ENCODE data around the gene MMP27.

Gene MMP27

DNA sequence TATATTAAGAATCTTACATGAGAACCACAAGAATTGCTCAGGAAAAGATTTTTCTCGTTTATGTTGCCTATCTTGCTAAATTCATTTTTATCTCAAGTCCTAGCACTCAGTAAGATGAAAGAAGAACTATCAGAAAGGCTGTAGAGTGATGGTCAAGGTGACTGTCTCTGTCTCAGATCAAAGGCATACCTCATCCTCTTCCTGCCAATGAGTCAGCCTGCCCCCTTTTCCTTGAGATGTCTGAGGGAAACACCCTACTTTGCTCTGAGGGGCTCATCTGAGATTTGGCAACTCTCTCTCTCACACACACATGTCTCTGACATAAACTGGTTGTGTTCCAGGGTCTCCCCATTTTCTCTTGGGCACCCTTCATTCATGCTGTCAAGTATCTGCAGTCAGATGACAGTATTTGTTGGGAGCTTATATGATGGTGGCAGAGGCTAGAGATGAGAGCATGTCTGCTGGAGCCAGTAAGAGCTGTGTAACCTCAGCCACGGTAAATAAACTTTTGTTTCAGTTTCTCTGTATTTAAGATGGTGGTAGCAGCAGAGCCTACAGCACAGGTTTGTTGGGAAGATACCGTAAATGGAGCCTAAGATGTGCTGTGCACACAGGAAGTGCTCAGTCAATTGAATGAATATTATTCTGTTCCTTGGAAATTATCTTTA, 1.6 kb downstream of the MMP27 start:
- no peak for DNase-seq (ENCODE audit: low read depth)

DNA sequence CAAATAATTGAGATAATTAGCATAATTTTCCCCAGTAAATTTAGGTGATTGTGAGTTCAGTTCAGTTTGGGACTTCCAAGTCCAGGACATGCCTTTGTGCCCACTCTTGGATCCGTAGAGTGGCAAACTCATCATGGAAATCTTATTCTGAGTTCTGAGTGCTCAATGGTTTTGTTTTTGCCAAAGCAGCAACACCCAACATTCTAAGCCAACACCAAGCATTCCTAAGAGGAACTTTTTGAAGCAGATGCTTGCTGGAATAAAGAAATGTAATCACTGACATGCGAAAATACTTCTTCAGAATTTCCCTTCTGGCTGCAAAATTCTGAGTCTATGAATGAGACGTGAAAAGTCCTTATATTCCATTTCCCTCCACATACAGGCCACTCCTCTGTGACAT, 10.4 kb downstream of the MMP27 start:
- no peak for DNase-seq (ENCODE audit: low read depth)

GRCh38 chr11:102685754-102686153, 19.8 kb downstream of the MMP27 start:
- DNase-seq (ENCODE audit: low read depth) = no peak

GRCh38 chr11:102685338-102685737, 20.2 kb downstream of the MMP27 start:
- DNase-seq (ENCODE audit: low read depth) = no peak

DNA sequence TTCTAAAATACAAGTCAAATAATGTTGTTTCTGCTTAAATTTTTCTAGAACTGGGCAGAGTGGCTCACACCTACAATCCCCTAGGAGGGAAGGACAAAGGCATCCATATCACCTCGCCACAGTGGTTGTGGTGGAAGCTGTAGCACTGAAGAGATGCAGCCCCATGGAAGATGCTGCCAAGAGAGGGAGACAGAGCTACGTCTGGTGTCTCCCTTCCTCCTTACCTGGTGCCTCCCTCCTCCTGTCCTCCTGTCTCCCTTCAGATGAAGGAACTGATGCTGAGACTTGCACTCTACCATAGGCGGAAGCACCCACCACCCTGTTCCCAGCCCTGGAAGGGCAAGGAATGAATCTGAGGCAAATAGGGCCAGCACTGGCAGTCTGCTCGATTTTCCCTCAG, 22.3 kb downstream of the MMP27 start:
- DNase-seq (ENCODE audit: low read depth) = peak; percentile 7

- DNase-seq (ENCODE audit: low read depth) = peak; percentile 21
Observed at GRCh38 chr11:102680945-102681344, 24.6 kb downstream of the MMP27 start.

DNA sequence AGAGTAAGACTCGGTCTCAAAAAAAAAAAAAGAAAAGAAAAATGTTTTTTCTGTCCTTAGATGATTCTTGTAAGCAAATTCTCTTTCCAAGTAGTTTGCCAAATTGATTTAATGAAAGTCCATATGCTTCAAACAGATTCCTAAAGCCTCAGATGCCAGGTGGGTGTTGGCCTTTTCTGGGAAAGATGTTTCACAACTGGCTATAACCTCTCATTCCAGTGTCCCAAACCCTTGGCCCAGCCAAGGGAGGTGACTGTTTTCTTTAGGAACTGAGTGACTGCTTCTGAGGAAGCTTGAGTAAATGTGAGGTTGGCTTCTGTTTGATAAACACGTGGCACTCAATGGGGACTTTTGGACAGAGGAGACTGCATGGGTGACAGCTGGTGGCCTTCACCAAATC, 27.5 kb downstream of the MMP27 start:
- DNase-seq (ENCODE audit: low read depth) = no peak

DNA sequence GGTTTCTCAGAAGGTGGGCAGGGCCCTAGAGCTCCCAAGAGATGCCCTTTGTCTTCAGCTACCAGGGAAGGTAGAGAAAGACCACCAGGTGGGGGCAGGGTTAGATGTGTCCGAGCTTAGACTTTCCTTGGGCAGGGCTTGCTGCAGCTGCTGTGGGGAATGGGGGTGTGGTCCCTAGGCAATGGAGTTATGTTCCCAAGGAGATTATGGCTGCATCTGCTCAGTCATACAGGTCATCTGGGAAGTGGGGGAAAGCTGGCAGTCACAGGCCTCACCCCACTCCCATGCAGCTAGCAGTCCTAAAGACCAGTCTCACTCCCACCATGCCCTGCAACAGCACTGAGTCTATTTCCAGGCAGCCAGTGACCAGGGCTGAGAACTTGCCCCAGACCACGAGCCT, 29.5 kb downstream of the MMP27 start:
- no peak for DNase-seq (ENCODE audit: low read depth)

DNA sequence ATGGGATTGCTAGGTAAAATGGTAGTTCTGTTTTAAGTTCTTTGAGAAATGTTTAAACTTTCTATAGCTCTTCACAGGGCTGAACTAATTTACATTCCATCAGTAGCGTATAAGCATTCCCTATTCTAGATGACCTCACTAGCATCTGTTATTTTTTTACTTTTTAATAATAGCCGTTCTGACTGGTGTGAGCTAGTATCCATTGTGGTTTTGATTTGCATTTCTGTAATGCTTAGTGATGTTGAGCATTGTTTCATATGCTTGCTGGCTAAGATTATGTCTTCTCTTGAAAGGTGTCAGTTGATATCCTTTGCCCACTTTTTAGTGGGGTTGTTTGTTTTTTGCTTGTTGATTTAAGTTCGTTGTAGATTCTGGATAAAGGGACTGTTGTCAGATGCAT, 35.9 kb downstream of the MMP27 start:
- DNase-seq (ENCODE audit: low read depth) = no peak

- DNase-seq (ENCODE audit: low read depth) = peak; percentile 72
Observed at GRCh38 chr11:102666331-102666957, 39.1 kb downstream of the MMP27 start.

DNA sequence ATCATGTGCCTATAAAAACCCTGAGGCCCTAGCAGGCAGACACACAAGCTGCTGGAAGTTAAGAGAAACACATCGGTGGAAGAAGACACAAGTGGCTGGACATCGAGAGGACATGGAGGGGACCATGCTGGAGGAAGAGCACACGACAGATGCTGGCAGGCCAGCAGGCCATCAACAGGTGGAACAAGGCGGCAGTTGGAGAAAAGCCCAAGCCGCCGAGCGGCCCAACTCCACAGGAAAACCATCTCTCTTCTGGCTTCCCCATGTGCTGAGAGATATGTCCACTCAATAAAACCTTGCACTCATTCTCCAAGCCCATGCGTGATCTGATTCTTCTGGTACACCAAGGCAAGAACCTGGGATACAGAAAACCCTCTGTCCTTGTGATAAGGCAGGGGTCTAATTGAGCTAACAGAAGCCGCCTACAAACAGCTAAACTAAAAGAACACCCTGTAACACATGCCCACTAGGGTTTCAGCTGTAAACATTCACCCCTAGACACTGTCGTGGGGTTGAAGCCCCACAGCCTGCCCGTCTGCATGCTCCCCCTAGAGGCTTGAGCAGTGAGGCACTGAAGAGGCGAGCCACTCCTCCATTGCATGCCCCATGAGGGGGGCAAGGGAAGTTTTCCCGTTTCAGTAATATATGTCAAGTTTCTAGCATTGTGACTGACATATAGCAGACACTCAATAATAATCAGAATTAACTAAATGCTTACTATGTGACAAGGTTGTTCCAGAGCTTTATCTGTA, 41.4 kb downstream of the MMP27 start:
- DNase-seq (ENCODE audit: low read depth) = peak; percentile 30

- DNase-seq (ENCODE audit: low read depth) = no peak
Observed at GRCh38 chr11:102662607-102663006, 43.0 kb downstream of the MMP27 start.

GRCh38 chr11:102661040-102661439, 44.5 kb downstream of the MMP27 start:
- no peak for DNase-seq (ENCODE audit: low read depth)

DNA sequence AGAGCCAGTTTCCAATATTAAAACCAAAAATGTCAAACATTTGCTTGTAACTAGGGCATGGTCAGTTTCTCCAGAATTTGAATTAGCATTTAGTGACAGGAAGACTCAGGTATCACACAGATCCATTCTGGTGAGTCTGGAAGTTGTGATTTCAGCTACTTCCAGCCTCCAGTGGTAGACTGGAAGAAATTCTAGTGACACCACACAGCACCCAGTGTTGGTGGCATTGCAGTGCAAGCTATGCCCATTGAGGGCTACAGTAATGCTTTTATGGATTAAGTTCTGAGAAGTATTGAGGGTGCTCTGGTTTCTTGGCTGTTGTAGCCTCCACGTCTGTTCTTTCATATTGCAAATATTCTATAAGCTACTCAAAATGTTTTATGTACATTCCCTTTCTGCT, 49.0 kb downstream of the MMP27 start:
- no peak for DNase-seq (ENCODE audit: low read depth)

DNA sequence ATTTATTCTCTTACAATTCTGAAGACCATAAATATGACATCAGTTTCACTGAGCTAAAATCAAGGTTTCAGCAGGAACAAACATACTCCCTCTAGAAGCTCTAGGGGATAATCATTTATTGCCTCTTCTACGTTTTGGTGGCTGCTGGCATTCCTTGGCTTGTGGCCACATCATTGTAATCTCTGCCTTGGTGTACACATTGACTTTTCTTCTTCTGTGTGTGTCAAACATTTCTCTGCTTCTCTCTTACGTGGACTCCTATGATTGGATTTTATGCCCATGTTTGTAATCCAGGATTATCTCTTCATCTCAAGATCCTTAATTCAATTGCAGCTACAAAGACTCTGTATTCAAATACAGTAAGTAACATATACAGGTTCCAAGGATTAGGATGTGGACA, 50.0 kb downstream of the MMP27 start:
- no peak for DNase-seq (ENCODE audit: low read depth)

- DNase-seq (ENCODE audit: low read depth) = no peak
Observed at GRCh38 chr11:102654761-102655160, 50.8 kb downstream of the MMP27 start.

DNA sequence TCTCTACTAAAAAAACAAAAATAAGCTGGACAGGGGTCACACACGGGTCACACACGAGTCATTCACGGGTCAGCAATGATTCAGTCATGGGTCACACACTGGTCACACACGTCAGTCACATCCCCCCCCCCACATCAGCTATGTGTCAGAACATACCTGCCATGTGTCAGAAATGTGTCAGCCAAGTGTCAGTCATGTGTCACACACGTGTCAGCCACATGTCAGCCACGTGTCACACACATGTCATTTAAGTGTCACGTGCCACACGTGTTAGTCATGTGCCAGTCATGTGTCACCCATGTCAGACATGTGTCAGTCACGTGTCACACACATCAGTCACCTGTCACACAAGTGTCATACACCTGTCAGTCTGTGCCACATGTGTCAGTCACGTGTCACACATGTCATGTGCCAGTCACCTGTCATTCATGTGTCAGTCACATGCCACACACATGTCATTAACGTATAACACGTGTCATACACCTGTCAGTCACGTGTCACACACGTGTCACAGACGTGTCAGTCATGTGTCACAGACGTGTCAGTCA, 51.8 kb downstream of the MMP27 start:
- peak; percentile 58 for DNase-seq (ENCODE audit: low read depth)

DNA sequence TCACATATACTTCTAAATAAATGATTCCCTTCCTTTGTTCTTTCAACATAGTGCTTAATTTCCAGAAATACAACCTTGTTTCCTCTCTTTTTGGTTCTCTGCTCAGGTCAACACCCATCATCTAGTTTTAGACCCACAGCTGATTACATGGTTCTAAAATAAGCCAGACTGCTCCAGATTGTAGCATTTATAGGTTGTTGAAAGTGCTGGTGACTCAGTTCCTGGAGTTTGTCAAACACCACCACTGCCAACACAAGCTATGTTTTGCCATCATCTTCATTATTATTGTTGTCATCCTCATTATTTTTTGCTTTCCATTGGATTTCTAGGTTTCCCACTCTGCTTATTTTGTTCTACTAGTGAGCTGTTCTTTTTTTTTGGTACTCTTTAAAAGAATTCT, 58.1 kb downstream of the MMP27 start:
- DNase-seq (ENCODE audit: low read depth) = no peak

- DNase-seq (ENCODE audit: low read depth) = no peak
Observed at GRCh38 chr11:102643941-102644340, 61.6 kb downstream of the MMP27 start.
